Measurements from ENCODE around the gene SFXN5. TPM values are rescaled to one million over a fixed set of nuclear protein-coding genes. Genes with fewer than 3 reads are reported as not detected.

Gene SFXN5
- total RNA-seq, 1 donor from 2014 or later = 4.7 TPM

- no peak overlapping the region for H3K27ac ChIP-seq (ENCODE audit: low read depth, low read length)
- no peaks in the 10 kb centered on the region for H3K27me3 ChIP-seq (ENCODE audit: control insufficient read depth in 3 of 3, insufficient read depth in 3 of 3, low read length in 3 of 3)
- H3K36me3 ChIP-seq (ENCODE audit: control insufficient read depth in 3 of 3, insufficient read depth in 3 of 3, low read length in 3 of 3) = peaks cover 9 to 18% (median 18%) of the 10 kb centered on the region in 3 donors
- no peak overlapping the region for H3K4me3 ChIP-seq (ENCODE audit: low read length in 3 of 3)
- no peaks in the 10 kb centered on the region for H3K9me3 ChIP-seq (ENCODE audit: control insufficient read depth in 3 of 3, low read length in 3 of 3)
- no peak overlapping the region for H3K9ac ChIP-seq (ENCODE audit: low read depth in 1 of 3, low read length in 3 of 3)
- H3K4me1 ChIP-seq (ENCODE audit: control insufficient read depth in 3 of 3, insufficient read depth in 3 of 3, low read length in 3 of 3) = no peaks in the 10 kb centered on the region
These were observed 111.2 kb downstream of the SFXN5 start for GRCh38 chr2:72959995-72960981.

- no peaks in the 10 kb centered on the region for H3K4me1 ChIP-seq (ENCODE audit: control insufficient read depth in 3 of 3, insufficient read depth in 3 of 3, low read length in 3 of 3)
- no peak overlapping the region for H3K9ac ChIP-seq (ENCODE audit: low read depth in 1 of 3, low read length in 3 of 3)
- H3K4me3 ChIP-seq (ENCODE audit: low read length in 3 of 3) = no peak overlapping the region
- H3K36me3 ChIP-seq (ENCODE audit: control insufficient read depth in 3 of 3, insufficient read depth in 3 of 3, low read length in 3 of 3) = peaks cover 9 to 18% (median 18%) of the 10 kb centered on the region in 3 donors
- H3K27ac ChIP-seq (ENCODE audit: low read depth, low read length) = no peak overlapping the region
- no peaks in the 10 kb centered on the region for H3K9me3 ChIP-seq (ENCODE audit: control insufficient read depth in 3 of 3, low read length in 3 of 3)
- H3K27me3 ChIP-seq (ENCODE audit: control insufficient read depth in 3 of 3, insufficient read depth in 3 of 3, low read length in 3 of 3) = no peaks in the 10 kb centered on the region
These were observed 112.0 kb downstream of the SFXN5 start for GRCh38 chr2:72959554-72959953.

DNA sequence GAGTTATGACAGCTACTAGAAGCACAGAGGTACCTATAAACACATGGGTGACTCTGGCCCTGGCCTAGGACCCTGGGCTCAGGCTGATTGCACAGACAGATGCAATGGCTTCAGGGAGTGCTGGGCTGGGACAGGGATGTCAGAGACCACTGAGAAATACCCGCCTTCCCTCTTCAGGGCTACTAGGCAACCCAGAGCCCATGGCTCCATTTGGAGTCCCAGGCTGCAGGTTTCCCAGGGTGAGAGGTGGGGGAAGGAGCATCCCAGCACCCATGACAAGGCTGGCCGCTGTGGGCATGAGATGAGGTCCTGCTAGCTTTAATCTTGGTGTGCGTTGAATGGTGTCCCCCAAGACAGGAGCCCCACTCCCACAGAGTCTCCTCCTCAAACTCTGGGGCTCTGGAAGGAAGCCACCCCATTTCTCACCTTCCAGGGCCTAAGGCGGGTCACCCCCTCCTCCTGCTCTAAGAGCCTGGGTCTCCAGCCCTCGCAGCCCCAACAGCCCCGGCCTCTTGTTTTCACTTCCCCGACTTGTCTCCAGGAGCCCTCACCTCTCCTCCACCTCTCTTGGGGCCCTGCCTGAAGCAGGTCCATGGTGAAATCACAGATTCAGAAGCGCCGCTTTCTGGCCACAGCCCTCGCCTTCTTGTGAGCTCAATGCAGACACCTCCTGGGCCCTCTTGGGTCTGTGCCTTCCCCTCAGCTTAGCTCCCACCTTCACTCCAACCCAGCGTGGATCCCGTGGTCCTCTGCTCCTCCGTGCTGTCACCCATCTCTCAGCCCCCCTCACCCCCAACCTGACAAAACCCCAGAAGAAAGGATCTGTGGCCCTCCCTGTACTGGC lies 112.7 kb downstream of the SFXN5 start:
- H3K27ac ChIP-seq (ENCODE audit: low read depth, low read length) = no peak overlapping the region
- H3K9ac ChIP-seq (ENCODE audit: low read depth in 1 of 3, low read length in 3 of 3) = no peak overlapping the region
- H3K4me1 ChIP-seq (ENCODE audit: control insufficient read depth in 3 of 3, insufficient read depth in 3 of 3, low read length in 3 of 3) = no peaks in the 10 kb centered on the region
- no peak overlapping the region for H3K4me3 ChIP-seq (ENCODE audit: low read length in 3 of 3)
- H3K27me3 ChIP-seq (ENCODE audit: control insufficient read depth in 3 of 3, insufficient read depth in 3 of 3, low read length in 3 of 3) = no peaks in the 10 kb centered on the region
- H3K9me3 ChIP-seq (ENCODE audit: control insufficient read depth in 3 of 3, low read length in 3 of 3) = no peaks in the 10 kb centered on the region
- peaks cover 9 to 15% (median 13%) of the 10 kb centered on the region in 3 donors for H3K36me3 ChIP-seq (ENCODE audit: control insufficient read depth in 3 of 3, insufficient read depth in 3 of 3, low read length in 3 of 3)

- H3K4me3 ChIP-seq (ENCODE audit: low read length in 3 of 3) = no peak overlapping the region
- H3K36me3 ChIP-seq (ENCODE audit: control insufficient read depth in 3 of 3, insufficient read depth in 3 of 3, low read length in 3 of 3) = peaks cover 9 to 11% (median 9%) of the 10 kb centered on the region in 3 donors
- no peak overlapping the region for H3K27ac ChIP-seq (ENCODE audit: low read depth, low read length)
- H3K9ac ChIP-seq (ENCODE audit: low read depth in 1 of 3, low read length in 3 of 3) = no peak overlapping the region
- H3K27me3 ChIP-seq (ENCODE audit: control insufficient read depth in 3 of 3, insufficient read depth in 3 of 3, low read length in 3 of 3) = no peaks in the 10 kb centered on the region
- no peaks in the 10 kb centered on the region for H3K9me3 ChIP-seq (ENCODE audit: control insufficient read depth in 3 of 3, low read length in 3 of 3)
- H3K4me1 ChIP-seq (ENCODE audit: control insufficient read depth in 3 of 3, insufficient read depth in 3 of 3, low read length in 3 of 3) = no peaks in the 10 kb centered on the region
These were observed 114.6 kb downstream of the SFXN5 start for GRCh38 chr2:72956936-72957335.

GRCh38 chr2:72956050-72956395 lies 115.5 kb downstream of the SFXN5 start:
- Histone ChIP-seq H3K27ac (ENCODE audit: low read depth, low read length) (no peak overlapping the region), H3K27me3 (ENCODE audit: control insufficient read depth in 3 of 3, insufficient read depth in 3 of 3, low read length in 3 of 3) (no peaks in the 10 kb centered on the region), H3K4me3 (ENCODE audit: low read length in 3 of 3) (no peak overlapping the region), H3K9ac (ENCODE audit: low read depth in 1 of 3, low read length in 3 of 3) (no peak overlapping the region), H3K36me3 (ENCODE audit: control insufficient read depth in 3 of 3, insufficient read depth in 3 of 3, low read length in 3 of 3) (peaks cover 9 to 11% (median 9%) of the 10 kb centered on the region in 3 donors), H3K9me3 (ENCODE audit: control insufficient read depth in 3 of 3, low read length in 3 of 3) (no peaks in the 10 kb centered on the region), H3K4me1 (ENCODE audit: control insufficient read depth in 3 of 3, insufficient read depth in 3 of 3, low read length in 3 of 3) (no peaks in the 10 kb centered on the region)

GRCh38 chr2:72955228-72956049 lies 116.1 kb downstream of the SFXN5 start:
- Histone ChIP-seq H3K36me3 (ENCODE audit: control insufficient read depth in 3 of 3, insufficient read depth in 3 of 3, low read length in 3 of 3) (peaks cover 9 to 10% (median 9%) of the 10 kb centered on the region in 3 donors), H3K9ac (ENCODE audit: low read depth in 1 of 3, low read length in 3 of 3) (no peak overlapping the region), H3K27me3 (ENCODE audit: control insufficient read depth in 3 of 3, insufficient read depth in 3 of 3, low read length in 3 of 3) (no peaks in the 10 kb centered on the region), H3K27ac (ENCODE audit: low read depth, low read length) (no peak overlapping the region), H3K4me1 (ENCODE audit: control insufficient read depth in 3 of 3, insufficient read depth in 3 of 3, low read length in 3 of 3) (no peaks in the 10 kb centered on the region), H3K4me3 (ENCODE audit: low read length in 3 of 3) (no peak overlapping the region), H3K9me3 (ENCODE audit: control insufficient read depth in 3 of 3, low read length in 3 of 3) (no peaks in the 10 kb centered on the region)

GRCh38 chr2:72954376-72955227 lies 116.9 kb downstream of the SFXN5 start:
- H3K9me3 ChIP-seq (ENCODE audit: control insufficient read depth in 3 of 3, low read length in 3 of 3) = no peaks in the 10 kb centered on the region
- H3K9ac ChIP-seq (ENCODE audit: low read depth in 1 of 3, low read length in 3 of 3) = no peak overlapping the region
- no peaks in the 10 kb centered on the region for H3K4me1 ChIP-seq (ENCODE audit: control insufficient read depth in 3 of 3, insufficient read depth in 3 of 3, low read length in 3 of 3)
- no peaks in the 10 kb centered on the region for H3K27me3 ChIP-seq (ENCODE audit: control insufficient read depth in 3 of 3, insufficient read depth in 3 of 3, low read length in 3 of 3)
- no peak overlapping the region for H3K4me3 ChIP-seq (ENCODE audit: low read length in 3 of 3)
- peaks cover 9% of the 10 kb centered on the region in 3 donors for H3K36me3 ChIP-seq (ENCODE audit: control insufficient read depth in 3 of 3, insufficient read depth in 3 of 3, low read length in 3 of 3)
- H3K27ac ChIP-seq (ENCODE audit: low read depth, low read length) = no peak overlapping the region

DNA sequence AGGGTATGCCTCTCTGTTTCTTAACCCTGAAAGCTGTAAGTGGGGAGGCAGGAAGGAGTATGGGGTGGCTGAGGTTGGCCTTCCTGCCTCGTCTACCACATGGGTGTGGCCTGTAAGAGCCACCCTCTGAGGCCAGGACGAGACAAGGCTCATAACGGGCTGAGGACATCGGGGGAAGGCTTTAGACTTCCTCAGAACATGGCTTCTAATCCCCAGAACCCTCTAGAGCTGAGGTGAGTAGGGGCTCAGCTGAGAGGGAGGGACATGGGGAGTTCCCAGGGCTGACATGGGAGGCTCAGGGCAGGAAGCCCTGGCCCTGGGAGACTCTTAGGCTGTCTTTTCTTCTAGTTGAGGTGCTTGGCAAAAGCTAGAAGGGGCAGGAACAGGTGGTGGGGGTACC lies 117.5 kb downstream of the SFXN5 start:
- no peak overlapping the region for H3K4me3 ChIP-seq (ENCODE audit: low read length in 3 of 3)

GRCh38 chr2:72953528-72953927 lies 118.0 kb downstream of the SFXN5 start:
- Histone ChIP-seq H3K9me3 (ENCODE audit: control insufficient read depth in 3 of 3, low read length in 3 of 3) (no peaks in the 10 kb centered on the region), H3K36me3 (ENCODE audit: control insufficient read depth in 3 of 3, insufficient read depth in 3 of 3, low read length in 3 of 3) (peaks cover 7% of the 10 kb centered on the region in 3 donors), H3K9ac (ENCODE audit: low read depth in 1 of 3, low read length in 3 of 3) (no peak overlapping the region), H3K4me3 (ENCODE audit: low read length in 3 of 3) (no peak overlapping the region), H3K4me1 (ENCODE audit: control insufficient read depth in 3 of 3, insufficient read depth in 3 of 3, low read length in 3 of 3) (no peaks in the 10 kb centered on the region), H3K27me3 (ENCODE audit: control insufficient read depth in 3 of 3, insufficient read depth in 3 of 3, low read length in 3 of 3) (no peaks in the 10 kb centered on the region), H3K27ac (ENCODE audit: low read depth, low read length) (no peak overlapping the region)

More for the DNA sequence above, 117.5 kb downstream of the SFXN5 start:
- H3K36me3 ChIP-seq (ENCODE audit: control insufficient read depth in 3 of 3, insufficient read depth in 3 of 3, low read length in 3 of 3) = peaks cover 7 to 9% (median 9%) of the 10 kb centered on the region in 3 donors
- H3K4me1 ChIP-seq (ENCODE audit: control insufficient read depth in 3 of 3, insufficient read depth in 3 of 3, low read length in 3 of 3) = no peaks in the 10 kb centered on the region
- H3K9me3 ChIP-seq (ENCODE audit: control insufficient read depth in 3 of 3, low read length in 3 of 3) = no peaks in the 10 kb centered on the region
- H3K27me3 ChIP-seq (ENCODE audit: control insufficient read depth in 3 of 3, insufficient read depth in 3 of 3, low read length in 3 of 3) = no peaks in the 10 kb centered on the region
- no peak overlapping the region for H3K27ac ChIP-seq (ENCODE audit: low read depth, low read length)
- H3K9ac ChIP-seq (ENCODE audit: low read depth in 1 of 3, low read length in 3 of 3) = no peak overlapping the region

Data from skeletal muscle tissue (tissue), 4 donors.